PFSK-1 (cell line): ENCODE data around the gene ZBTB8A.

Experiments
- FOXP2 ChIP-seq: optimal IDR thresholded peaks from 2 replicates; pipeline ENCODE3; 2011; ENCODE audit warnings: borderline replicate concordance, control low read depth, inconsistent platforms; ENCODE audit not compliant: insufficient read depth; ENCODE audit errors: extremely low read length, extremely low read depth
- POLR2AphosphoS5 ChIP-seq: IDR thresholded peaks from 2 replicates; pipeline ENCODE4 v1.6.1; 2012; ENCODE audit warnings: low read depth, mild to moderate bottlenecking, control low read depth, low read length, moderate library complexity
- SIN3A ChIP-seq: IDR thresholded peaks from 2 replicates; pipeline ENCODE4 v1.6.1; 2012; ENCODE audit warnings: mild to moderate bottlenecking, low read length, moderate library complexity, borderline replicate concordance; ENCODE audit not compliant: insufficient read depth
- TAF1 ChIP-seq: IDR thresholded peaks from 2 replicates; pipeline ENCODE4 v1.6.1; 2012; ENCODE audit warnings: low read length, control low read depth, borderline replicate concordance; ENCODE audit not compliant: insufficient read depth
- TF ChIP-seq, protein P1 (sequence below), 2 experiments: IDR thresholded peaks; 2 replicates each; pipeline versions ENCODE4 v1.6.1 to v1.8.0; 2011 to 2012; ENCODE audit warnings: low read depth in 2 of 2, low read length in 2 of 2, control low read depth in 1 of 2, inconsistent platforms in 1 of 2, mild to moderate bottlenecking in 1 of 2, moderate library complexity in 1 of 2; ENCODE audit not compliant: insufficient read depth in 1 of 2

The ZBTB8A gene

DNA sequence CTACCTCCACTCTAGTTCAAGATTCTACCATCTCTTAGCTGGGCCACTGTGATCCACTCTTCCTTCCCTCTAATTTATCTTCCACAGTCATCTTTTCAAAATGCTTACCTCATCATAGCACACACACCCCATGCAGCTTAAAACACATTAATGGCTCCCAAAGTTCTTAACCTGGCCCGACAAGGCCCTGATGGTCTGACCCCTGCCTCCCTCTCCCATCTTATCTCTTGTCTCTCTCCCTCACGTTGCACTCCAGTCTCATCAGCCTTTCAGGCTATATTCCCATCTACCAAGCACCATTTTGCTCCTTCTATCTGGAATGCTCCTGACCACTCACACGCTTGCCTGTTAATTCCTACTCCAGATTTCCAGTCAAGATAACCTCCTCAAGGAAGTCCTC lies 2.5 kb upstream of the ZBTB8A start:
- no peak for TF ChIP-seq FOXP2
- no peak for TF ChIP-seq TAF1
- no peak for TF ChIP-seq SIN3A
- TF ChIP-seq, protein P1, sequence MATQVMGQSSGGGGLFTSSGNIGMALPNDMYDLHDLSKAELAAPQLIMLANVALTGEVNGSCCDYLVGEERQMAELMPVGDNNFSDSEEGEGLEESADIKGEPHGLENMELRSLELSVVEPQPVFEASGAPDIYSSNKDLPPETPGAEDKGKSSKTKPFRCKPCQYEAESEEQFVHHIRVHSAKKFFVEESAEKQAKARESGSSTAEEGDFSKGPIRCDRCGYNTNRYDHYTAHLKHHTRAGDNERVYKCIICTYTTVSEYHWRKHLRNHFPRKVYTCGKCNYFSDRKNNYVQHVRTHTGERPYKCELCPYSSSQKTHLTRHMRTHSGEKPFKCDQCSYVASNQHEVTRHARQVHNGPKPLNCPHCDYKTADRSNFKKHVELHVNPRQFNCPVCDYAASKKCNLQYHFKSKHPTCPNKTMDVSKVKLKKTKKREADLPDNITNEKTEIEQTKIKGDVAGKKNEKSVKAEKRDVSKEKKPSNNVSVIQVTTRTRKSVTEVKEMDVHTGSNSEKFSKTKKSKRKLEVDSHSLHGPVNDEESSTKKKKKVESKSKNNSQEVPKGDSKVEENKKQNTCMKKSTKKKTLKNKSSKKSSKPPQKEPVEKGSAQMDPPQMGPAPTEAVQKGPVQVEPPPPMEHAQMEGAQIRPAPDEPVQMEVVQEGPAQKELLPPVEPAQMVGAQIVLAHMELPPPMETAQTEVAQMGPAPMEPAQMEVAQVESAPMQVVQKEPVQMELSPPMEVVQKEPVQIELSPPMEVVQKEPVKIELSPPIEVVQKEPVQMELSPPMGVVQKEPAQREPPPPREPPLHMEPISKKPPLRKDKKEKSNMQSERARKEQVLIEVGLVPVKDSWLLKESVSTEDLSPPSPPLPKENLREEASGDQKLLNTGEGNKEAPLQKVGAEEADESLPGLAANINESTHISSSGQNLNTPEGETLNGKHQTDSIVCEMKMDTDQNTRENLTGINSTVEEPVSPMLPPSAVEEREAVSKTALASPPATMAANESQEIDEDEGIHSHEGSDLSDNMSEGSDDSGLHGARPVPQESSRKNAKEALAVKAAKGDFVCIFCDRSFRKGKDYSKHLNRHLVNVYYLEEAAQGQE (IDR thresholded peaks at IDR 0.05; ENCODE audit: insufficient read depth in 1 of 2, low read depth in 2 of 2, low read length in 2 of 2): no peak
- TF ChIP-seq POLR2AphosphoS5: no peak

DNA sequence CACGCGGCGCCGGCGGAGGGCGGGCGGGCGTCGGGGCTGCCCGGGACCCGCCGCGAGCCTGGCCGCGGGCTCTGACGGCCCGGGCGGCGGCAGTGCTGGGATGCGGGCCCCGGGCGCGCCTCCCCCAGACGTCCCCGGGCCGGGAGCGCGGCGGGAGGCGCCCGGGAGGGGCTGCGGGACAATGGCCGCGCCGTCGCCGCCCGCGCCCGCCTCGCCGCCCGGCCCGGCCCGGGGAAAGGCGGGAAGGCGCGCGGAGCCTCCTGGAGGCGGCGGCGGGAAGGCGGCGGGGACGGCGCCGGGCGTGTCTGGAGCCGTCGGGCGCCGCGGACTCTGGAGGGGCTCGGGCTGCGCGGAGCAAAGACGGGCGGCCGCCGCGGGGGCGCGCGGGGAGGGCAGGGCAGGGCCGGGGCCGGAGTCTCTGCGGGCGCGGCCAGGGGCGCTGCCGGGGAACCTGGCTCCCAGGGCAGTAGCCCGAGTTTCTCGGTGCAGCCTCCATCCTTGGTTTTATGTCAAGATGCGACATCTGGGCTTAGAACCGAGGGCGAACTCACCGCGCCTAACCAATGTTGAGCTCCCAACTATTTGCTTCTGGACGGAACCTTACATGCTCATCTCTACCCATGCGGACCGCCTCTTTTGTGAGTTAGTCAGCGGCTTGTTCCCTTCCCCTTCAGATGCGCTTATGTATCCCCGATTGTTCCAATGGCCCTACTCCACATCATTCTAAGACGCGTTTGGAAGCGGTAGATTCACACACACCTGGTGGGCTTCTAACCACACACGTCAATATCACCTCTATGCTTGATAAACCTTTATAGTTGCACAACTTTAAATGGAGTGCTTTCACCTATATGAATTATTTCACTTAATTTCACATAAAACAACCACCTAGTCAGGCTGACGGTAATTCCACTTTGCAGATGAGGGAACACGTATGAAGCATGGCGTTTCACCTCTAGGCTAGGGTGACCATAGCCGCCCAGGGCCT lies 651 bp downstream of the ZBTB8A start:
- TF ChIP-seq POLR2AphosphoS5 (no peak), SIN3A (no peak), TAF1 (no peak), FOXP2 (no peak)
- TF ChIP-seq, protein P1 (IDR thresholded peaks at IDR 0.05; ENCODE audit: insufficient read depth in 1 of 2, low read depth in 2 of 2, low read length in 2 of 2): no peak

DNA sequence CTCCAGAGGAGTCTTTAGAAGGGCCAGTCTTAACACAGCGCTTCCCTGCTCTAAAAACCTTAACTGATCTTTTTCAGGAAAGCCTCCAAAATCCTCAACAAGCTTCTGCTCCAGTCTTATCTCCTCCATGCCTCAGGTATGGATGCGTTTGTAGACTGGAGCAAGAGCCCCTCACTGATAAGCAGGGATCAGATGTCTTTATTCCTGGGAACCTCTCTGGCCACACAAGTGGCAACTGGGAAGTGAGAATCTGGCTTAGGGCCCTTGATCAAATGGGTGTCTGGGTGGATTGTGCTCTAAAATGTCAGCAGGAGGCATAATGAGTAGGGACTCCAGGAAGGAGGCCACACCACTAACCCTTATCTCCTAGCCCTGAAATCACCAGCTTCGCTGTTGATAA lies 1.4 kb downstream of the ZBTB8A start:
- TF ChIP-seq, protein P1 (IDR thresholded peaks at IDR 0.05; ENCODE audit: insufficient read depth in 1 of 2, low read depth in 2 of 2, low read length in 2 of 2): no peak
- no peak for TF ChIP-seq SIN3A
- TF ChIP-seq POLR2AphosphoS5: no peak
- TF ChIP-seq FOXP2: no peak

DNA sequence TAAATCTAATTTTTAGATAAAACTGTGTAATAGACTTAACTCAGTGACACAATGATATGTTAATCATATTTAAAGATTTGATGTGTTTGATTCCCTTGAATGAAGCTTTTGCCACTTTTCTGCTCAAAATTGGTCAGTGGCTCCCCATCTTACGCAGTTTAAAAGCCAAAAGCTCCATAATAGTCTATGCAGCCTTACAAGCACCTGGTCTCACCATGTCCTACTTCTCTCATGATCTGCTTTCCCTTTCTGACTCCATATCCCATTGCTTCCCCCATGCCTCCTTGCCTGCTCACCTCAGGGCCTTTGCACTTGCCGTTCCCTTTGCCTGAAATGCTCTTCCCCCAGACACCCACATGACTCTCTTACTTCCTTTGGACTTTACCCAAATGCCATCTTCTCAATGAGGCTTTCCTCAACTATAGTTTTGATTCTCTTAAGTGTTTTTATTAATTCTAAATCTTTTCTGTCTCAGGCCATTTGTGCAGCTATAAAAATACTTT lies 1.9 kb downstream of the ZBTB8A start:
- TF ChIP-seq, protein P1 (IDR thresholded peaks at IDR 0.05; ENCODE audit: insufficient read depth in 1 of 2, low read depth in 2 of 2, low read length in 2 of 2): no peak

DNA sequence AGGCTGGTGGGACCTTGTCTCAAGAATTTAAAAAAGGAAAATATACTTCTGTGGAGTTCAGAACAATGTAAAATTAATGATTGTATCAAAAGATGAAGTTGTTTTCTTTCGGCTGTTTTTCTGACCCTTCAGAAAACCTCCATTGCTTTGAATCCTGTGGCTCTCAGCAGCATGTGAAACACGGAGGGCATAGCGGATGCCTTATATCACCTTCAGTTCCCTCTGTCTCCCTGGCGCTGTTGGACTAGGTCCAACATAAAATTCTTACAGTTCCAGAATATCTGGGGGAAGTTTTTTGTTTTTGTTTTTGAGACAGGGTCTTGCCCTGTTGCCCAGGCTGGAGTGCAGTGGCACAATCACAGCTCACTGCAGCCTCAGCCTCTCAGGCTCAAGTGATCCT lies 7.4 kb downstream of the ZBTB8A start:
- no peak for TF ChIP-seq TAF1
- no peak for TF ChIP-seq SIN3A
- no peak for TF ChIP-seq POLR2AphosphoS5
- TF ChIP-seq FOXP2: no peak
- TF ChIP-seq, protein P1 (IDR thresholded peaks at IDR 0.05; ENCODE audit: insufficient read depth in 1 of 2, low read depth in 2 of 2, low read length in 2 of 2): no peak
